IMR-90 (cell line): ENCODE results near the gene MAP6. TPM values are rescaled to one million over a fixed set of nuclear protein-coding genes. Genes with fewer than 3 reads are reported as not detected.

Source experiments
- ATAC-seq: fragments of 200-7000 bp; cut with Tn5 transposase; 2 replicates; pipeline ENCODE4 v1.9.1; 2020; ENCODE audit warnings: low read depth, mild to moderate bottlenecking, moderate library complexity
- BruUV-seq: library from RNA; stranded (reverse); fragments of 400-500 nt; replicated peaks from 2 replicates; lab custom pipeline; 2021; lab: Mats Ljungman, UMichigan
- CTCF ChIA-PET: fragments of 300-600 bp; formaldehyde crosslinking; extraction: SDS; loops from one replicate; lab custom pipeline; 2021; ENCODE audit warnings: antibody characterized with exemption; lab: Yijun Ruan, JAX
- POLR2A ChIA-PET: fragments of 300-600 bp; sonication (Branson Sonifier 250); formaldehyde crosslinking; loops from one replicate; lab custom pipeline; 2022; ENCODE audit warnings: antibody characterized with exemption; ENCODE audit not compliant: unreplicated experiment; lab: Charles Lee
- DNase-seq: peaks from one replicate; pipeline ENCODE4 v3.0.0; 2013
- H2AFZ ChIP-seq: replicated peaks from 2 replicates; pipeline ENCODE3; 2013; ENCODE audit warnings: low read length, mild to moderate bottlenecking; ENCODE audit not compliant: poor library complexity
- H2AK5ac ChIP-seq: 2 replicates; pipeline ENCODE4 v1.6.1; 2013; ENCODE audit warnings: low read depth, low read length, inconsistent platforms
- H2AK9ac ChIP-seq: replicated peaks from 2 replicates; pipeline ENCODE3; 2013; ENCODE audit warnings: mild to moderate bottlenecking, low read depth, low read length, moderate library complexity; ENCODE audit not compliant: poor library complexity
- H2BK120ac ChIP-seq: 2 replicates; pipeline ENCODE4 v1.6.1; 2013; ENCODE audit warnings: low read depth, low read length, inconsistent platforms
- H2BK15ac ChIP-seq: 3 replicates; pipeline ENCODE4 v1.6.1; 2013; ENCODE audit warnings: low read depth, low read length, inconsistent platforms
- H2BK20ac ChIP-seq: 2 replicates; pipeline ENCODE4 v1.6.1; 2013; ENCODE audit warnings: low read depth, mild to moderate bottlenecking, inconsistent platforms, low read length, moderate library complexity
- H2BK5ac ChIP-seq: 2 replicates; pipeline ENCODE4 v1.6.1; 2013; ENCODE audit warnings: mild to moderate bottlenecking, low read depth, low read length, inconsistent platforms; ENCODE audit not compliant: poor library complexity, severe bottlenecking
- H3K14ac ChIP-seq: replicated peaks from 2 replicates; pipeline ENCODE4 v1.6.1; 2013; ENCODE audit warnings: low read depth, low read length, inconsistent platforms
- H3K18ac ChIP-seq: 2 replicates; pipeline ENCODE4 v1.6.1; 2013; ENCODE audit warnings: low read depth, low read length, control low read depth
- H3K23ac ChIP-seq: 2 replicates; pipeline ENCODE4 v1.6.1; 2013; ENCODE audit warnings: low read depth, low read length, inconsistent platforms
- H3K27ac ChIP-seq: 2 replicates; pipeline ENCODE4 v1.5.1; 2013; ENCODE audit warnings: mild to moderate bottlenecking, control low read depth, low read length; ENCODE audit not compliant: insufficient read depth
- H3K27me3 ChIP-seq: 2 replicates; pipeline ENCODE4 v1.6.1; 2013; ENCODE audit warnings: low read length; ENCODE audit not compliant: control insufficient read depth, insufficient read depth
- H3K36me3 ChIP-seq: 2 replicates; pipeline ENCODE4 v1.6.1; 2013; ENCODE audit warnings: low read length, mixed read lengths; ENCODE audit not compliant: control insufficient read depth, insufficient read depth
- H3K4ac ChIP-seq: 2 replicates; pipeline ENCODE4 v1.6.1; 2013; ENCODE audit warnings: low read depth, low read length, inconsistent platforms
- H3K4me1 ChIP-seq: 2 replicates; pipeline ENCODE4 v1.6.1; 2013; ENCODE audit warnings: low read length, mixed read lengths; ENCODE audit not compliant: control insufficient read depth, insufficient read depth
- H3K4me2 ChIP-seq: 2 replicates; pipeline ENCODE4 v1.6.1; 2013; ENCODE audit warnings: low read depth, mild to moderate bottlenecking, control low read depth, low read length, moderate library complexity
- H3K4me3 ChIP-seq: 2 replicates; pipeline ENCODE4 v1.5.1; 2013; ENCODE audit warnings: low read depth, mild to moderate bottlenecking, control low read depth, low read length, moderate library complexity; ENCODE audit not compliant: insufficient read depth
- H3K56ac ChIP-seq: 2 replicates; pipeline ENCODE4 v1.6.1; 2013; ENCODE audit warnings: low read length, inconsistent platforms; ENCODE audit not compliant: insufficient read depth; ENCODE audit errors: extremely low read depth
- H3K79me1 ChIP-seq, 2 experiments: 2 replicates each; pipeline ENCODE4 v1.6.1; 2013; ENCODE audit warnings: low read length in 2 of 2, inconsistent platforms in 1 of 2, low read depth in 1 of 2
- H3K9ac ChIP-seq: 2 replicates; pipeline ENCODE4 v1.6.1; 2013; ENCODE audit warnings: low read depth, low read length, control low read depth
- H3K9me1 ChIP-seq: 2 replicates; pipeline ENCODE4 v1.6.1; 2013; ENCODE audit warnings: low read length, inconsistent platforms; ENCODE audit not compliant: insufficient read depth
- H3K9me3 ChIP-seq: 2 replicates; pipeline ENCODE4 v1.6.1; 2013; ENCODE audit warnings: low read length; ENCODE audit not compliant: control insufficient read depth, insufficient read depth
- H4K20me1 ChIP-seq: 2 replicates; pipeline ENCODE4 v1.6.1; 2013; ENCODE audit warnings: low read length, inconsistent platforms; ENCODE audit not compliant: insufficient read depth
- H4K5ac ChIP-seq: 2 replicates; pipeline ENCODE4 v1.6.1; 2013; ENCODE audit warnings: mild to moderate bottlenecking, low read depth, low read length, control low read depth
- H4K8ac ChIP-seq, 2 experiments: 2 replicates each; pipeline ENCODE4 v1.6.1; 2013; ENCODE audit warnings: low read depth in 2 of 2, low read length in 2 of 2, control low read depth in 1 of 2, inconsistent platforms in 1 of 2
- H4K91ac ChIP-seq: 2 replicates; pipeline ENCODE4 v1.6.1; 2013; ENCODE audit warnings: low read depth, low read length, inconsistent platforms; ENCODE audit not compliant: insufficient read depth
- CEBPB ChIP-seq: IDR thresholded peaks from 2 replicates; pipeline ENCODE4 v1.6.1; 2012; ENCODE audit warnings: low read depth, low read length, improper control_type of control experiment
- WGBS, 2 experiments: methylation state at CpG; one replicate each; pipeline versions ENCODE4 v1.1.5 to v1.1.7; 2013; ENCODE audit warnings: missing lambda C conversion rate in 2 of 2; ENCODE audit not compliant: insufficient read length in 1 of 2; ENCODE audit errors: extremely low coverage in 2 of 2; 5-methylcytosine and 5-hydroxymethylcytosine counted together
- dilution Hi-C: fragments of 300-500 bp; cut with HindIII; formaldehyde crosslinking; loops from one replicate; pipeline ENCODE4 v1.14.3; 2018; ENCODE audit warnings: low sequenced_read_pairs; ENCODE audit not compliant: unreplicated experiment
- in situ Hi-C: fragments of 300-500 bp; cut with MboI; formaldehyde crosslinking; loops from 3 replicates; pipeline ENCODE4 v1.14.3; 2019; ENCODE audit warnings: low sequenced_read_pairs, inconsistent platforms, mixed read lengths
- intact Hi-C: fragments of 100-400 bp; cut with micrococcal nuclease; formaldehyde crosslinking; loops from 2 replicates; pipeline ENCODE4 v1.10.0; 2022
- polyA plus RNA-seq, 3 experiments: library from polyadenylated mRNA; depleted of rRNA; stranded (reverse); fragments of >200 nt; gene quantifications; 2 replicates each; pipeline ENCODE4 v1.2.3, GENCODE V29; 2012; ENCODE audit warnings: low replicate concordance in 1 of 3
- total RNA-seq: library from RNA; depleted of rRNA; stranded (reverse); fragments of >200 nt; gene quantifications from 2 replicates; pipeline ENCODE4 v1.2.3, GENCODE V29; 2012
- TF ChIP-seq, protein P1 (sequence below): conservative IDR thresholded peaks from 2 replicates; pipeline ENCODE4 v1.5.1; 2012; ENCODE audit warnings: mild to moderate bottlenecking, low read depth, low read length, improper control_type of control experiment

Gene MAP6
- total and polyA plus RNA-seq, 2 of the 4 experiments (the other 2 are of a cell fraction): 3.0 to 3.4 TPM

DNA sequence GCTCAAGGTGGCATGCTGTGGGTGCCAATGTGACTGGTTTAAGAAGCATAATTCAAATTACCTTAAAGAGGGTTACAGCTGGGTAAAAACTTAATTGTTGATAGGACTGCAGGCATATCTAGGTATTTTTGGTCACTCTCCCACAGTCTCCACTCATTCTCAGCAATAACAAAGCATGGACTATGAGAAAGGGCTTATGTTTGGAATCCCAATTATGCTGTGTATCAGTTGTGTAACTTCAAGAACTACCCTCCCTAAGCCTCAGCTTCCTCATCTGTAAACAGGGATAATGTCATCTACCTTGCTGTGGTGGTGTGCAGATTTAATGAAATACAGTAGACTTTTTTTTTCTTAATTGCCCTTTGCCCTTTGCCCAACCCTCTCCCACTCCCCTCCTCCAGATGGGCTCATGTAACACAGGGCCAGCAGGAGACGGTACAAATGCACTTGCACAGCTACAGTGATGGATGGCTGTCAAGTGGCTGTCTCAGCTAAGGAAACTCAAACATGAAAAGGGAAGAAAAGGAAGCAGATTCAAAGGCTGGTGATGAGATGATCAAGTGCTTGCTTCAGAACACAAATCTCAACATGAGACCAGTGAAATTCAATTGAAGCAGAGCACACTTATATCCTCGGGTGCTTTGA is 37.6 kb downstream of the MAP6 start:
- BruUV-seq: no TSS peak
- DNase-seq (peak; percentile 24), ATAC-seq (no peak)
- no peak overlapping the region for H3K56ac ChIP-seq
- no peak overlapping the region for H4K91ac ChIP-seq
- H3K79me1 ChIP-seq: peaks cover 0 to 11% of the 10 kb centered on the region in 2 experiments; a peak in 2 of 4 replicates
- H2BK20ac ChIP-seq: no peak overlapping the region
- TF ChIP-seq, protein P1, sequence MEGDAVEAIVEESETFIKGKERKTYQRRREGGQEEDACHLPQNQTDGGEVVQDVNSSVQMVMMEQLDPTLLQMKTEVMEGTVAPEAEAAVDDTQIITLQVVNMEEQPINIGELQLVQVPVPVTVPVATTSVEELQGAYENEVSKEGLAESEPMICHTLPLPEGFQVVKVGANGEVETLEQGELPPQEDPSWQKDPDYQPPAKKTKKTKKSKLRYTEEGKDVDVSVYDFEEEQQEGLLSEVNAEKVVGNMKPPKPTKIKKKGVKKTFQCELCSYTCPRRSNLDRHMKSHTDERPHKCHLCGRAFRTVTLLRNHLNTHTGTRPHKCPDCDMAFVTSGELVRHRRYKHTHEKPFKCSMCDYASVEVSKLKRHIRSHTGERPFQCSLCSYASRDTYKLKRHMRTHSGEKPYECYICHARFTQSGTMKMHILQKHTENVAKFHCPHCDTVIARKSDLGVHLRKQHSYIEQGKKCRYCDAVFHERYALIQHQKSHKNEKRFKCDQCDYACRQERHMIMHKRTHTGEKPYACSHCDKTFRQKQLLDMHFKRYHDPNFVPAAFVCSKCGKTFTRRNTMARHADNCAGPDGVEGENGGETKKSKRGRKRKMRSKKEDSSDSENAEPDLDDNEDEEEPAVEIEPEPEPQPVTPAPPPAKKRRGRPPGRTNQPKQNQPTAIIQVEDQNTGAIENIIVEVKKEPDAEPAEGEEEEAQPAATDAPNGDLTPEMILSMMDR: no peak
- TF ChIP-seq CEBPB: 0 out of 2 replicates have a peak, but pooled peaks have one; percentile 20
- POLR2A ChIA-PET: no interaction called here
- no peak overlapping the region for H3K14ac ChIP-seq
- no peaks in the 10 kb centered on the region for H3K9me3 ChIP-seq
- no peak overlapping the region for H2AK5ac ChIP-seq
- no peak overlapping the region for H3K4me3 ChIP-seq
- H2BK5ac ChIP-seq: no peak overlapping the region
- no peak overlapping the region for H3K9ac ChIP-seq
- no peak overlapping the region for H4K8ac ChIP-seq
- dilution Hi-C loops: no loop called here
- no peak overlapping the region for H3K4ac ChIP-seq
- no peak overlapping the region for H2AFZ ChIP-seq
- H2BK15ac ChIP-seq: no peak overlapping the region
- 0 out of 2 replicates have a peak overlapping the region, but pooled peaks have one; percentile 14 for H3K18ac ChIP-seq
- no CpG with 5 or more reads among the region's 2 CpGs for WGBS, 2 experiments
- in situ Hi-C loops: no loop called here
- no peaks in the 10 kb centered on the region for H3K36me3 ChIP-seq
- peak overlapping the region; percentile 36; the same call in 1 of the 2 replicates for H3K23ac ChIP-seq
- no peak overlapping the region for H3K4me2 ChIP-seq
- no peak overlapping the region for H2AK9ac ChIP-seq
- peaks cover 17% of the 10 kb centered on the region for H3K9me1 ChIP-seq
- intact Hi-C loops: no loop called here
- H3K27ac ChIP-seq: no peak overlapping the region
- peaks cover 23% of the 10 kb centered on the region for H3K4me1 ChIP-seq
- no peaks in the 10 kb centered on the region for H4K20me1 ChIP-seq
- no peaks in the 10 kb centered on the region for H3K27me3 ChIP-seq
- no peak overlapping the region for H4K5ac ChIP-seq
- no peak overlapping the region for H2BK120ac ChIP-seq
- CTCF ChIA-PET: no interaction called here
